ENCODE measurements around the gene PTPRO.

The PTPRO gene

DNA sequence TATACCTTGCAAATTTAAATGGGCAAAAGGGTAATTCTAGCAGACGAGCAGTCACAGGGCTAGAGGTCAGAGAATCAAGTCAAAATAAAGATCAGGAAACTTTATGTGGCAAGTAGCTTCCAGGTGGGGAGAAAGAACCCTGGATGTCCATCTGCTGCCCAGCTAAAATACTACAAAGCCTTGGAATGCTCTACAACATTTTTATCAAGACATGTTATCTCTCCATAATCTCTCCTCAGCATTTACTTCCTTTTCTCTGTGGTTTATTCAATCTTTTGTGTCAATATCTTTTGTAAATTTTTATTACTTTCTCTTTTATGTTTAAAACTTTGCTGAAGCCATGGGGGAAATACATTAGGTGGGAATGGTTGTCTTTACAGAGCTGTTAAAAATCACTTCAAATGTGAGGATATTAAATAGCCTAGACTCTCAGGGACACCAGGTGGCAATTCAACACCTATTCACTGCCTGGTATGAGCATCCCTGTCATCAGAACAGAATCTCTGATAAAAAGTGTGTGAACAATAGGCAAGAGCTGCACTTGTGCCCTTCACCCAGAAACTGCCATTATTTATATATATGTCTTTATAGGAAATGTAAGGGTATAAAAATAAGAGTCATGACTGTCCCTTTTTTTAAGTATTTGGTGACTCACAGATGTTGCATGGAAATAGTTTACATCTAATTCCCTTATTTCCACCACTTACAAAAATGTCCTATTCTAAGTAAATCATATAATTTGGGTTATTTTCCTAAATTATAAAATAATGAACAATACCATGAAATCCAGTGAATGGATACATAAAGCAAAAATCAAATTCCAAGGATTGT, 314.0 kb downstream of the PTPRO start:
- DNase-seq: no peak

DNA sequence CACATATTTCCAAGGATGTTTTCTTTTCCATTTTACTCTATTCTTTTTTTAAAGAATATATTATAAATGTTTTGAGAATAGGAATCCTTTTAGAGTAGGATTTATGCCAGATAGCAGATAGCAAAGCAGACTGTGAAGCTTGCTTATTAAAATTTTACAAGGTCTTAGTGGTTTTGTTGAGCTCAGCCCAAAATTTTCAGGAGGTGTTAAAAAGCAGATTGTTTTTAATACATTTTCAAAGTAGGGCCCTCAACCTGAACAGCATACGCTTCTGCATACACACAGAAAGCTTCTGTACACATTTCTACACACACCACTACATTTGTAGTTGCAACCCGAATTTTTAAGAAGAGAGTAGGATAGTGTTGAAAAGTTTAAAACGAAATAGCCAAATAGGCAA, 315.9 kb downstream of the PTPRO start:
- DNase-seq: no peak

DNA sequence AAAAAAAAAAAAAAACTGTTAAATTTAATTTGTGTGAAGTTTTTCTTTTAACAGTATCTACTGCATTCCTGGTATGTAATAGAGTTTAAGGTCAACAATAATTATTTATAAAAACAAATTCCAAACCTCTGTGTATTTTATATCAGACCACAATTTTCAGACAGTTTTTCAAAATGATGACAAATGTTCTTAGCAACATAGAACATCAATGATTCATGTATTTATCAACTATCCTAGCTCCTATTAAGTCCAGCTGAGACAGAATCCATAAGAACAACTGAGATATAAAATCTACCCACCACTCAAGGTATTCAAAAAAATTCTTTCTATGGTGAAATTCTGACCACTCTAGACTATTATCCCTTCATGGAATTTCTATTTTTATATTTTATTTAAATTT, 322.4 kb downstream of the PTPRO start:
- no peak for DNase-seq

DNA sequence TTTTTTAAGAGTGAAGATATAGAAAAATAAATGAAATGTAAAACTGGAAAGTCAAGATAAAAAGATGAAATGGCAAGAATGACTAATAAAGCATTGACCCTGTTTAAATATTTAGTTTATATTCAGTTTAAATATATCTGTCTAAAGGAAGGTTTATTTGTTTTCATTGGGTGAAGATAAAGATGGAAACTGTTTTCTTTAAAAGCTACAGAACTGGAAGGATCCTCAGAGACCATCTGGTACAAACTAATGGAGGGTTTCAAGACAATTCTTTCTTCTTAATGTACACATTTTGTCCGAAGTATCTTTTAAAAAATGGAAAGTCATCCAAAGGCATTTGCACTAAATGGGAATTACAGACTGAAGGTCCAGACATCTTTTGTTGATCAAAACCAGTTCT, 324.3 kb downstream of the PTPRO start:
- DNase-seq: no peak
